Liver (tissue), 9 donors: Measurements from ENCODE around the gene HOXB4. TPM values are rescaled to one million over a fixed set of nuclear protein-coding genes. Genes with fewer than 3 reads are reported as not detected.

ENCODE experiments used
- DNase-seq: peaks from one replicate; pipeline ENCODE4 v3.0.0-alpha.2; 2017; ENCODE audit warnings: low spot score
- H3K27ac ChIP-seq, 2 donors: one replicate each; pipeline ENCODE4 v1.7.0; 2013; ENCODE audit warnings: inconsistent platforms in 2 of 2, low read length in 2 of 2, control low read depth in 1 of 2, low read depth in 1 of 2, mild to moderate bottlenecking in 1 of 2
- H3K27me3 ChIP-seq, 4 donors: one replicate each; pipeline versions ENCODE4 v1.6.1 to v1.7.0; 2013; ENCODE audit warnings: low read length in 3 of 4, inconsistent platforms in 1 of 4, mild to moderate bottlenecking in 1 of 4, moderate library complexity in 1 of 4; ENCODE audit not compliant: control insufficient read depth in 4 of 4, insufficient read depth in 4 of 4
- H3K36me3 ChIP-seq, 4 donors: one replicate each; pipeline versions ENCODE4 v1.6.1 to v1.7.0; 2013; ENCODE audit warnings: low read length in 3 of 4, mild to moderate bottlenecking in 3 of 4, low read depth in 1 of 4, moderate library complexity in 1 of 4; ENCODE audit not compliant: control insufficient read depth in 4 of 4, insufficient read depth in 3 of 4
- H3K4me1 ChIP-seq, 4 donors: one replicate each; pipeline versions ENCODE4 v1.6.1 to v1.7.0; 2013; ENCODE audit warnings: low read length in 3 of 4, mild to moderate bottlenecking in 3 of 4, moderate library complexity in 1 of 4; ENCODE audit not compliant: control insufficient read depth in 4 of 4, insufficient read depth in 4 of 4
- H3K4me3 ChIP-seq, 3 donors: one replicate each; pipeline versions ENCODE4 v1.6.1 to v1.7.0; 2013; ENCODE audit warnings: low read length in 3 of 3, control low read depth in 1 of 3, low read depth in 1 of 3, mild to moderate bottlenecking in 1 of 3
- H3K9ac ChIP-seq, 2 donors: one replicate each; pipeline ENCODE4 v1.7.0; 2013; ENCODE audit warnings: low read length in 2 of 2, mild to moderate bottlenecking in 2 of 2, moderate library complexity in 2 of 2, control low read depth in 1 of 2, low read depth in 1 of 2
- H3K9me3 ChIP-seq, 4 donors: one replicate each; pipeline versions ENCODE4 v1.6.1 to v1.7.0; 2013; ENCODE audit warnings: low read length in 3 of 4; ENCODE audit not compliant: control insufficient read depth in 4 of 4
- ATF3 ChIP-seq: IDR thresholded peaks from 2 replicates; pipeline ENCODE4 v1.6.1; 2016; ENCODE audit warnings: antibody characterized with exemption
- CTCF ChIP-seq: fragments of 150-350 bp; IDR thresholded peaks from 2 replicates; pipeline ENCODE4 v1.5.1; 2017; ENCODE audit warnings: improper control_type of control experiment, low read depth, low read length; ENCODE audit not compliant: missing input control
- EGR1 ChIP-seq, 2 donors: IDR thresholded peaks; 2 replicates each; pipeline ENCODE4 v1.6.1; 2016 to 2018; ENCODE audit warnings: antibody characterized with exemption in 2 of 2, low read depth in 2 of 2
- FOXA1 ChIP-seq: IDR thresholded peaks from 2 replicates; pipeline ENCODE4 v1.6.1; 2016; ENCODE audit warnings: antibody characterized with exemption
- FOXA2 ChIP-seq: IDR thresholded peaks from 2 replicates; pipeline ENCODE4 v1.6.1; 2016; ENCODE audit warnings: antibody characterized with exemption
- GABPA ChIP-seq, 2 donors: IDR thresholded peaks in 1 of 2; conservative IDR thresholded peaks in 1 of 2; 2 replicates each; pipeline ENCODE4 v1.6.1; 2016; ENCODE audit warnings: antibody characterized with exemption in 2 of 2, mild to moderate bottlenecking in 1 of 2, moderate library complexity in 1 of 2
- HNF4A ChIP-seq, 2 donors: conservative IDR thresholded peaks; 2 replicates each; pipeline ENCODE4 v1.6.1; 2016; ENCODE audit warnings: antibody characterized with exemption in 2 of 2, mild to moderate bottlenecking in 2 of 2
- HNF4G ChIP-seq: IDR thresholded peaks from 2 replicates; pipeline ENCODE4 v1.6.1; 2016; ENCODE audit warnings: antibody characterized with exemption
- JUND ChIP-seq, 2 donors: IDR thresholded peaks; 2 replicates each; pipeline ENCODE4 v1.6.1; 2016; ENCODE audit warnings: antibody characterized with exemption in 2 of 2
- REST ChIP-seq: IDR thresholded peaks from 2 replicates; pipeline ENCODE4 v1.6.1; 2016; ENCODE audit warnings: antibody characterized with exemption, mild to moderate bottlenecking
- RXRA ChIP-seq, 2 donors: IDR thresholded peaks; 2 replicates each; pipeline ENCODE4 v1.6.1; 2017 to 2018; ENCODE audit warnings: antibody characterized with exemption in 2 of 2, mild to moderate bottlenecking in 1 of 2
- SP1 ChIP-seq: IDR thresholded peaks from 2 replicates; pipeline ENCODE4 v1.6.1; 2018; ENCODE audit warnings: antibody characterized with exemption, mild to moderate bottlenecking
- TAF1 ChIP-seq: conservative IDR thresholded peaks from 2 replicates; pipeline ENCODE4 v1.6.1; 2016; ENCODE audit warnings: antibody characterized with exemption, mild to moderate bottlenecking
- YY1 ChIP-seq: IDR thresholded peaks from 2 replicates; pipeline ENCODE4 v1.6.1; 2016; ENCODE audit warnings: antibody characterized with exemption, mild to moderate bottlenecking
- ZBTB33 ChIP-seq: IDR thresholded peaks from 2 replicates; pipeline ENCODE4 v1.6.1; 2016; ENCODE audit warnings: antibody characterized with exemption
- WGBS: extraction: QIAGEN DNeasy Blood & Tissue Kit; methylation state at CpG from one replicate; pipeline ENCODE4 v1.1.7; 2013; 5-methylcytosine and 5-hydroxymethylcytosine counted together
- polyA plus RNA-seq, 2 donors: library from polyadenylated mRNA; stranded (reverse) in 1 of 2; unstranded in 1 of 2; fragments of 200-250 nt in 1 of 2; fragments of >200 nt in 1 of 2; fragmentation: Nextera tagmentation in 1 of 2; extraction: Ambion mirVana in 1 of 2; gene quantifications; one replicate each; pipeline versions ENCODE4 v1.2.1 to v1.2.3, GENCODE V29; 2013 to 2015
- total RNA-seq, 2 donors: library from RNA; depleted of rRNA; stranded (reverse); fragments of >200 nt; gene quantifications; one replicate each; pipeline ENCODE4 v1.2.3, GENCODE V29; 2014
- donor health status: healthy.
- donor health status: healthy.
- donor health status: healthy.
- donor health status: healthy.
- donor health status: healthy.

The HOXB4 gene
- total and polyA plus RNA-seq, 4 donors, result 0.19 to 0.75 (median 0.50) TPM

GRCh38 chr17:48597778-48598631, 19.9 kb upstream of the HOXB4 start:
- TF ChIP-seq ATF3, result no peak
- TF ChIP-seq HNF4A (conservative IDR thresholded peaks at IDR 0.05), result no peak
- H3K4me3 ChIP-seq, result peak overlapping the region in 2 of 3 donors; percentile 2 to 35
- H3K27ac ChIP-seq, result peak overlapping the region; percentile 32 to 57
- H3K27me3 ChIP-seq, result peaks cover 4 to 32% (median 10%) of the 10 kb centered on the region in 4 donors
- 2% methylated on average over 68 of the region's 68 CpGs for WGBS
- DNase-seq, result no peak
- H3K4me1 ChIP-seq, result peaks cover 0 to 30% (median 4%) of the 10 kb centered on the region in 4 donors
- no peaks in the 10 kb centered on the region for H3K36me3 ChIP-seq
- H3K9me3 ChIP-seq, result no peaks in the 10 kb centered on the region
- H3K9ac ChIP-seq, result no peak overlapping the region

GRCh38 chr17:48597528-48597777, 19.3 kb upstream of the HOXB4 start:
- DNase-seq, result no peak
- no peak for TF ChIP-seq JUND (IDR thresholded peaks at IDR 0.05)
- TF ChIP-seq RXRA (IDR thresholded peaks at IDR 0.05), result no peak
- no peak for TF ChIP-seq ZBTB33
- no peak for TF ChIP-seq TAF1
- no peak for TF ChIP-seq CTCF
- TF ChIP-seq FOXA1, result no peak
- no peak for TF ChIP-seq REST
- no peak for TF ChIP-seq YY1
- no peak for TF ChIP-seq EGR1 (IDR thresholded peaks at IDR 0.05; ENCODE audit: low read depth in 2 of 2)
- TF ChIP-seq HNF4G, result no peak
- no peak for TF ChIP-seq SP1
- TF ChIP-seq FOXA2, result no peak
- no peak for TF ChIP-seq ATF3
- no peak for TF ChIP-seq HNF4A (conservative IDR thresholded peaks at IDR 0.05)
- TF ChIP-seq GABPA (IDR thresholded peaks at IDR 0.05 in 1 of 2, conservative IDR thresholded peaks at IDR 0.05 in 1 of 2), result no peak
- H3K27me3 ChIP-seq, result peaks cover 4 to 32% (median 11%) of the 10 kb centered on the region in 4 donors
- H3K27ac ChIP-seq, result peak overlapping the region; percentile 32 to 57
- no peak overlapping the region for H3K9ac ChIP-seq
- peak overlapping the region in 2 of 3 donors; percentile 2 to 35 for H3K4me3 ChIP-seq
- no peaks in the 10 kb centered on the region for H3K9me3 ChIP-seq
- no peaks in the 10 kb centered on the region for H3K36me3 ChIP-seq
- H3K4me1 ChIP-seq, result peaks cover 0 to 31% (median 4%) of the 10 kb centered on the region in 4 donors
- 8% methylated on average over 16 of the region's 16 CpGs for WGBS
